ENCODE measurements around the gene CAB39L. TPM values are rescaled to one million over a fixed set of nuclear protein-coding genes. Genes with fewer than 3 reads are reported as not detected.

The CAB39L gene
- total and polyA plus RNA-seq, 11 donors: 5.9 to 27.4 (median 16.2) TPM

DNA sequence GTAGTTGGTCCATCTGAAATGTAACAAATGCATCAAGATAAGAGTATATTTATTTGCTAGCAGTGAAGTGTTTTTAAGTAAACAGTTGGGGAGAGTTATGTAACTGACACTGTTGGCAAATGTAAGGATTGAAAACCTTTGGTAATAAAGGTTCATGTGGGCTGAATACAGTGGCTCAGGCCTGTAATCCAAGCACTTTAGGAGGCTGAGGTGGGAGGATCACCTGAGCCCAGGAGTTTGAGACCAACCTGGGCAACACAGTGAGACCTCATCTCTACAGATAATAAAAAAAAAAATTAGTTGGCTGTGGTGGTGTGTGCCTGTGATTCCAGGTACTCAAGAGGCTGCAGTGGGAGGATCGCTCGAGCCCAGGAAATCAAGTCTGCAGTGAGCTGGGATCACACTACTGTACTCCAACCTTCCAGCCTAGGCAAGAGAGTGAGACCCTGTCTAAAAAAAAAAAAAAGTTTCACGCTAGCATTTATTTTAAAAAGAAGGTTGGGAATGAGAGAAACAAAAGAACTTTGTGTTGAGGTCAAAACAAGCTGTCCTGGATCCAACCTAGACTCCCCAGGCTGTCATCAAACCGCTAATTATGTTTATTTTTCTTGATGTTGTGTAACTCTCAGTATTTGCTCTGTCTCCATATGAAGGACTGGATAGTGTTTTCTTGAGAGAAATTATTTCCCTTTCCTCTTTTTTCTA lies 20.9 kb upstream of the CAB39L start:
- 88 to 89% (median 88%) methylated on average over 4 of the region's 4 CpGs for WGBS, 4 donors
- peak overlapping the region in 3 of 12 donors; percentile 25 to 29 (median 26) for H3K27ac ChIP-seq
- no peaks in the 10 kb centered on the region for H3K27me3 ChIP-seq
- intact Hi-C loops (cut with DNase I): no loop called here
- TF ChIP-seq CTCF (IDR thresholded peaks at IDR 0.05): no peak
- TF ChIP-seq POLR2A (IDR thresholded peaks at IDR 0.05): no peak
- no peak for DNase-seq
- H3K4me1 ChIP-seq: peaks cover 0 to 3% (median 0%) of the 10 kb centered on the region in 12 donors
- peaks cover 0 to 95% (median 82%) of the 10 kb centered on the region in 9 donors for H3K36me3 ChIP-seq
- no peak overlapping the region for H3K4me3 ChIP-seq
- H3K9me3 ChIP-seq: peaks cover 0 to 14% (median 5%) of the 10 kb centered on the region in 12 donors
- ATAC-seq: peak in 1 of 4 donors; percentile 70

DNA sequence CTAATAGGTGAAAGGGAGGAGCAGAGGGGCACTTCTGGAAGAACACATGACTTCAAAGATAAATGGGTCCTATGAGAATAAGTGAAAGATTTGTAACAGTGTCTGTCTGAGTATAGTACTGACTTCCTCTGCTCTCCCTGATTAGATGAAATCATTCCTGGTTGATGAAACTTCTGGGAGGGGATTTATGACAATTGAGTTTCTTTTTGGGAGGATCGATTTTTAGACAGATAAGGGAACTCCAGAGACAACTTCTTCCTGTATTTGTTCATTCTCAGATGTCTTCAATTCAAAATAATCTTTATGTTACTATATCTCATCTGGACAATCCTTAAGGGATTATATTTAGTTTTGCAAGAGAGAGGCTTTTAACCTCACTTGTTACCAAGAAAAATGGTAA lies 20.2 kb upstream of the CAB39L start:
- DNase-seq: no peak
- Histone ChIP-seq H3K9me3 (peaks cover 0 to 14% (median 5%) of the 10 kb centered on the region in 12 donors), H3K36me3 (peaks cover 0 to 88% (median 75%) of the 10 kb centered on the region in 9 donors), H3K4me3 (no peak overlapping the region), H3K27ac (peak overlapping the region in 3 of 12 donors; percentile 15 to 26 (median 25)), H3K4me1 (peaks cover 0 to 3% (median 0%) of the 10 kb centered on the region in 12 donors), H3K27me3 (no peaks in the 10 kb centered on the region)
- TF ChIP-seq CTCF (IDR thresholded peaks at IDR 0.05): no peak
- TF ChIP-seq POLR2A (IDR thresholded peaks at IDR 0.05): no peak
- WGBS, 4 donors: 40 to 69% (median 52%) methylated on average over 1 of the region's 1 CpG
- intact Hi-C loops (cut with DNase I): no loop called here
- no peak for ATAC-seq

GRCh38 chr13:49459580-49459979 lies 15.7 kb upstream of the CAB39L start:
- H3K9me3 ChIP-seq: peaks cover 0 to 14% (median 5%) of the 10 kb centered on the region in 12 donors
- DNase-seq (no peak), ATAC-seq (no peak)
- 96 to 98% (median 97%) methylated on average over 1 of the region's 1 CpG for WGBS, 4 donors
- peaks cover 0 to 47% (median 44%) of the 10 kb centered on the region in 9 donors for H3K36me3 ChIP-seq
- intact Hi-C loops (cut with DNase I): loop anchor here in 1 of 10 donors (10.0 kb wide), 1 partner anchor 145 kb away; no protein-coding TSS in a partner anchor
- TF ChIP-seq CTCF (IDR thresholded peaks at IDR 0.05) (no peak), POLR2A (IDR thresholded peaks at IDR 0.05) (no peak)
- H3K4me1 ChIP-seq: peaks cover 0 to 12% (median 0%) of the 10 kb centered on the region in 12 donors
- H3K4me3 ChIP-seq: no peak overlapping the region
- no peaks in the 10 kb centered on the region for H3K27me3 ChIP-seq
- H3K27ac ChIP-seq: no peak overlapping the region

GRCh38 chr13:49457221-49457620 lies 13.4 kb upstream of the CAB39L start:
- 88 to 93% (median 89%) methylated on average over 7 of the region's 7 CpGs for WGBS, 4 donors
- intact Hi-C loops (cut with DNase I): loop anchor here in 1 of 10 donors (10.0 kb wide), 1 partner anchor 148 kb away; no protein-coding TSS in a partner anchor
- H3K27ac ChIP-seq: no peak overlapping the region

More at GRCh38 chr13:49457221-49457620, 13.4 kb upstream of the CAB39L start:
- DNase-seq (no peak), ATAC-seq (no peak)
- no peaks in the 10 kb centered on the region for H3K27me3 ChIP-seq
- peaks cover 0 to 16% (median 3%) of the 10 kb centered on the region in 12 donors for H3K4me1 ChIP-seq
- H3K4me3 ChIP-seq: no peak overlapping the region
- H3K9me3 ChIP-seq: peaks cover 0 to under 1% (median 0%) of the 10 kb centered on the region in 12 donors
- TF ChIP-seq POLR2A (IDR thresholded peaks at IDR 0.05) (no peak), CTCF (IDR thresholded peaks at IDR 0.05) (no peak)
- H3K36me3 ChIP-seq: peaks cover 0 to 31% (median 23%) of the 10 kb centered on the region in 9 donors
